ENCODE results near the gene SORCS2. TPM values are rescaled to one million over a fixed set of nuclear protein-coding genes. Genes with fewer than 3 reads are reported as not detected.

The SORCS2 gene
- total and polyA plus RNA-seq, 2 of the 4 experiments (the other 2 are of a cell fraction) = 0.36 to 0.62 TPM

DNA sequence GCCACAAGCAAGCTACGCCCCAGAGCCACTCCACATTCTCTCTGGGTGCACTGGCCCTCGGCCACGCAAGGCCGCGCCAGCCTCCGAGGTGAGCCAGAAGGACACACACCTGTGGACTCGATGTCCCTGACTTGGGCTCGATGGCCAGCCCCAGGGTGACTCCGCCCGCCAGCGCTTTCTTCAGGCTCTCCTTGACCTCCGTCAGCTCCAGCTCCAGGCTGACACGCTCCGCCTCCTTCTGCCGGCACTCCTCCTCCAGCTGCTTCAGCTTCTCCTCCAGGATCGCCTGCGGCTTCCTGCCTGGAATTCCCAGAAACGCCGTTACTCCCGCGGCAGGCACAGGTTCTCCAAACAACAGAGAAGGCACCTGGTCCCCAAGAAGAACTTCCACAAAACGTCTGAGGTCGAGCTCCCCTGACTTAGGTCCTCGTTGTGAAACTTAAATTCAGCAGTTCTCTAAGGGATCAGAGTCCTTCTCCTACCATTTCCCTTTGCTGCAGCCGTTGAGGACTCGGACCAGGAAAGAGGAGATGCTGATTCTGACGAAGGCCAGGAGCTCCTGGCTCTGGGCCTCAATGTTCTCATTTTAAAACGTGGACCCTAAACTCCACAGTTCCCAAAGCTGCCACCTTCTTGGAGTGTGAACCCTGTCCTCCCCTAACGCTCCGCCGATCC lies 580.5 kb downstream of the SORCS2 start:
- Histone ChIP-seq H3K36me3 (ENCODE audit: control insufficient read depth, insufficient read depth, low read length) (peaks cover 91% of the 10 kb centered on the region), H2BK15ac (ENCODE audit: low read depth, low read length) (no peak overlapping the region), H3K79me1 (ENCODE audit: low read depth in 1 of 2, low read length in 2 of 2) (peaks cover 23 to 86% of the 10 kb centered on the region in 2 experiments), H2AFZ (replicated peaks; ENCODE audit: low read length, poor library complexity) (peak overlapping the region; percentile 4), H2BK20ac (ENCODE audit: low read depth, low read length) (no peak overlapping the region), H4K8ac (ENCODE audit: low read depth in 2 of 2, low read length in 2 of 2) (no peak overlapping the region), H3K23ac (ENCODE audit: low read depth, low read length) (no peak overlapping the region), H3K9me1 (ENCODE audit: insufficient read depth, low read length) (no peaks in the 10 kb centered on the region), H3K56ac (ENCODE audit: extremely low read depth, insufficient read depth, low read length) (no peak overlapping the region), H2BK120ac (ENCODE audit: low read depth, low read length) (no peak overlapping the region), H3K14ac (replicated peaks; ENCODE audit: low read depth, low read length) (no peak overlapping the region), H3K27ac (ENCODE audit: insufficient read depth, low read length) (no peak overlapping the region), H3K9me3 (ENCODE audit: control insufficient read depth, insufficient read depth, low read length) (no peaks in the 10 kb centered on the region), H4K91ac (ENCODE audit: insufficient read depth, low read depth, low read length) (no peak overlapping the region; the same call in 1 of the 2 replicates), H3K4me1 (ENCODE audit: control insufficient read depth, insufficient read depth, low read length) (no peaks in the 10 kb centered on the region), H3K4me2 (ENCODE audit: low read depth, low read length) (no peak overlapping the region), H2BK5ac (ENCODE audit: low read depth, low read length, poor library complexity, severe bottlenecking) (no peak overlapping the region), H4K20me1 (ENCODE audit: insufficient read depth, low read length) (peaks cover 47% of the 10 kb centered on the region), H3K4me3 (ENCODE audit: insufficient read depth, low read depth, low read length) (no peak overlapping the region), H3K4ac (ENCODE audit: low read depth, low read length) (no peak overlapping the region), H3K27me3 (ENCODE audit: control insufficient read depth, insufficient read depth, low read length) (no peaks in the 10 kb centered on the region), H4K5ac (ENCODE audit: low read depth, low read length) (no peak overlapping the region), H3K18ac (ENCODE audit: low read depth, low read length) (no peak overlapping the region), H2AK9ac (replicated peaks; ENCODE audit: low read depth, low read length, poor library complexity) (no peak overlapping the region), H2AK5ac (ENCODE audit: low read depth, low read length) (no peak overlapping the region), H3K9ac (ENCODE audit: low read depth, low read length) (no peak overlapping the region)
- BruUV-seq (replicated peaks) = no TSS peak
- ChIA-PET POLR2A (ENCODE audit: unreplicated experiment) (no interaction called here), CTCF (interaction anchor here (0.6 kb wide), 1 partner anchor 23 kb away, joined by 3 read pairs; no protein-coding TSS in a partner anchor)
- ATAC-seq (ENCODE audit: low read depth) = peak; percentile 51
- intact Hi-C loops (cut with micrococcal nuclease) (no loop called here), dilution Hi-C loops (cut with HindIII; ENCODE audit: low sequenced_read_pairs, unreplicated experiment) (no loop called here), in situ Hi-C loops (cut with MboI; ENCODE audit: low sequenced_read_pairs) (no loop called here)
- TF ChIP-seq, protein P1, sequence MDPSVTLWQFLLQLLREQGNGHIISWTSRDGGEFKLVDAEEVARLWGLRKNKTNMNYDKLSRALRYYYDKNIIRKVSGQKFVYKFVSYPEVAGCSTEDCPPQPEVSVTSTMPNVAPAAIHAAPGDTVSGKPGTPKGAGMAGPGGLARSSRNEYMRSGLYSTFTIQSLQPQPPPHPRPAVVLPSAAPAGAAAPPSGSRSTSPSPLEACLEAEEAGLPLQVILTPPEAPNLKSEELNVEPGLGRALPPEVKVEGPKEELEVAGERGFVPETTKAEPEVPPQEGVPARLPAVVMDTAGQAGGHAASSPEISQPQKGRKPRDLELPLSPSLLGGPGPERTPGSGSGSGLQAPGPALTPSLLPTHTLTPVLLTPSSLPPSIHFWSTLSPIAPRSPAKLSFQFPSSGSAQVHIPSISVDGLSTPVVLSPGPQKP (IDR thresholded peaks at IDR 0.05; ENCODE audit: borderline replicate concordance, low read depth, low read length) = no peak
- TF ChIP-seq RFX5 (IDR thresholded peaks at IDR 0.05; ENCODE audit: low read depth, low read length) (no peak), NFE2L2 (IDR thresholded peaks at IDR 0.05; ENCODE audit: low read depth, low read length) (no peak), USF2 (IDR thresholded peaks at IDR 0.05; ENCODE audit: low read depth, low read length) (no peak), CTCF (conservative IDR thresholded peaks at IDR 0.05; ENCODE audit: low read depth, low read length) (no peak), MAZ (IDR thresholded peaks at IDR 0.05; ENCODE audit: borderline replicate concordance, low read depth, low read length) (no peak), SMC3 (IDR thresholded peaks at IDR 0.05; ENCODE audit: low read depth, low read length) (no peak), CHD1 (IDR thresholded peaks at IDR 0.05; ENCODE audit: low read depth, low read length) (no peak), POLR2A (IDR thresholded peaks at IDR 0.05; ENCODE audit: low read depth, low read length) (no peak), MXI1 (IDR thresholded peaks at IDR 0.05; ENCODE audit: borderline replicate concordance, low read depth, low read length) (no peak), FOS (IDR thresholded peaks at IDR 0.05; ENCODE audit: low read depth, low read length) (no peak), CEBPB (IDR thresholded peaks at IDR 0.05; ENCODE audit: low read depth, low read length) (no peak)
- no peak for DNase-seq
- 70% methylated on average over 19 of the region's 31 CpGs; no CpG with 5 or more reads in 1 of the 2 experiments for WGBS, 2 experiments (ENCODE audit: extremely low coverage in 2 of 2, insufficient read length in 1 of 2)
